Esophagus (tissue), 2 donors: ENCODE measurements around the gene CACNA1I. TPM values are rescaled to one million over a fixed set of nuclear protein-coding genes. Genes with fewer than 3 reads are reported as not detected.
A peak's percentile ranks its signal among the peaks of the same experiment; 100 is the strongest.

Source experiments
- H3K27ac ChIP-seq, 2 donors: one replicate each; pipeline ENCODE4 v1.5.1; 2013; ENCODE audit warnings: low read depth in 2 of 2, mild to moderate bottlenecking in 2 of 2, inconsistent platforms in 1 of 2, low read length in 1 of 2, moderate library complexity in 1 of 2
- H3K27me3 ChIP-seq, 2 donors: one replicate each; pipeline ENCODE4 v1.6.1; 2013; ENCODE audit warnings: low read length in 2 of 2, control low read depth in 1 of 2, mild to moderate bottlenecking in 1 of 2; ENCODE audit not compliant: insufficient read depth in 2 of 2, control insufficient read depth in 1 of 2
- H3K36me3 ChIP-seq, 2 donors: one replicate each; pipeline ENCODE4 v1.6.1; 2013; ENCODE audit warnings: low read length in 1 of 2; ENCODE audit not compliant: control insufficient read depth in 2 of 2, insufficient read depth in 2 of 2
- H3K4me1 ChIP-seq, 2 donors: one replicate each; pipeline ENCODE4 v1.6.1; 2013; ENCODE audit warnings: low read length in 1 of 2; ENCODE audit not compliant: control insufficient read depth in 2 of 2, insufficient read depth in 2 of 2
- H3K4me3 ChIP-seq, 2 donors: one replicate each; pipeline ENCODE4 v1.5.1; 2013; ENCODE audit warnings: low read length in 2 of 2, mild to moderate bottlenecking in 2 of 2, low read depth in 1 of 2, moderate library complexity in 1 of 2
- H3K9me3 ChIP-seq, 2 donors: one replicate each; pipeline ENCODE4 v1.6.1; 2013; ENCODE audit warnings: mild to moderate bottlenecking in 2 of 2, low read depth in 1 of 2, low read length in 1 of 2, moderate library complexity in 1 of 2; ENCODE audit not compliant: control insufficient read depth in 2 of 2, insufficient read depth in 1 of 2
- WGBS, 2 donors: extraction: QIAGEN DNeasy Blood & Tissue Kit; methylation state at CpG; one replicate each; pipeline ENCODE4 v1.1.7; 2013; 5-methylcytosine and 5-hydroxymethylcytosine counted together
- polyA plus RNA-seq, 2 donors: library from polyadenylated mRNA; stranded (reverse); fragments of 200-250 nt; gene quantifications; one replicate each; pipeline ENCODE4 v1.2.3, GENCODE V29; 2013
- donor health status: healthy with polysubstance abuse.
- donor health status: Bipolar disorder and iron deficiency.

CACNA1I gene
- polyA plus RNA-seq, 2 donors = 0.09 to 0.37 TPM

DNA sequence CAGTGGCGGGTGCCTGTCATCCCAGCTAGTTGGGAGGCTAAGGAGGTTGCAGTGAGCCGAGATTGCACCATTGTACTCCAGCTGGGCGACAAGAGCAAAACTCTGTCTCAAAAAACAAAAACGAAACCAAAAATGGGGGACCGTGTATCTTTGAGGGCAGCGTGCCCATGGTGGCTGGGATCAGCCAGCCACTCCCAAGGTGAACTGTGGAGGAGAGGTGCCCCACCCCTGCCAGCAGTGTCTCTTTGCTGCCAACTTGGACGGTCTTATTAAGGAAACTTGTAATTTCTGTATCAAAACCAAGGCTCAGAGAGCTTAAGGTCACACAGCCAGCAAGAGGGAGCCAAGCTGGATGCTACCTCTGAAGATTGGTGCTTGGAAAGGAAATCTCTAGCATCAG lies 147.7 kb downstream of the CACNA1I start:
- no peaks in the 10 kb centered on the region for H3K27me3 ChIP-seq
- no peaks in the 10 kb centered on the region for H3K9me3 ChIP-seq
- WGBS, 2 donors = 55 to 59% methylated on average over 7 of the region's 7 CpGs
- H3K36me3 ChIP-seq = no peaks in the 10 kb centered on the region
- peaks cover 0 to 13% of the 10 kb centered on the region in 2 donors for H3K4me1 ChIP-seq
- H3K4me3 ChIP-seq = peak overlapping the region in 1 of 2 donors; percentile 7
- peak overlapping the region in 1 of 2 donors; percentile 47 for H3K27ac ChIP-seq

DNA sequence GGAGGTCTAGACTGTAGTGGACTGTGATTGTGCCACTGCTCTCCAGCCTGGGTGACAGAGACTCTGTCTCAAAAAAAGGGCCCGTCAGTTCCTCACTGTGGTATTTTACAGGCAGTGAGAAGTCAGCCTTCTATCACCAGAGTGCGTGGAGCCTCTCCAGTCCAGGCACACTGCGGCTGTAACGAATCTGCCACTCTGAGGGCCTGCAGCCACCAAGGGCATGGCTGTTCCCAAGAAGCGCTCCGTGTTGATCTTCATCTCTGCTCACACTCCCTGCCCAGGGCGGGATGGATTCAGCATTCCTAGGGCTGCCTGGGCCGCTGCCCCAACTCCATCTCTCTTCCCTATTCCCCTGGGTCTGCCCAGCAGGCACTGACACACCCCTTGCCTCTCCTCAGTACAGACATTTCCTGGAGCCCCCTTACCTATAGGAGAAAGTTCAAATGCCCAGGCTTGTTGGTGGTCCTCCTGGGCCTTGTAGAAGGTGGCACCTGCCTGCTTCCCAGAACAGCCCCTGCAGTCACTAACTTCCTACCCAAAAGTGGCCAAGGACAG lies 148.4 kb downstream of the CACNA1I start:
- Histone ChIP-seq H3K36me3 (no peaks in the 10 kb centered on the region), H3K27me3 (no peaks in the 10 kb centered on the region), H3K27ac (no peak overlapping the region), H3K9me3 (no peaks in the 10 kb centered on the region), H3K4me1 (peaks cover 2 to 21% of the 10 kb centered on the region in 2 donors), H3K4me3 (no peak overlapping the region)
- WGBS, 2 donors = 85 to 91% methylated on average over 8 of the region's 8 CpGs

DNA sequence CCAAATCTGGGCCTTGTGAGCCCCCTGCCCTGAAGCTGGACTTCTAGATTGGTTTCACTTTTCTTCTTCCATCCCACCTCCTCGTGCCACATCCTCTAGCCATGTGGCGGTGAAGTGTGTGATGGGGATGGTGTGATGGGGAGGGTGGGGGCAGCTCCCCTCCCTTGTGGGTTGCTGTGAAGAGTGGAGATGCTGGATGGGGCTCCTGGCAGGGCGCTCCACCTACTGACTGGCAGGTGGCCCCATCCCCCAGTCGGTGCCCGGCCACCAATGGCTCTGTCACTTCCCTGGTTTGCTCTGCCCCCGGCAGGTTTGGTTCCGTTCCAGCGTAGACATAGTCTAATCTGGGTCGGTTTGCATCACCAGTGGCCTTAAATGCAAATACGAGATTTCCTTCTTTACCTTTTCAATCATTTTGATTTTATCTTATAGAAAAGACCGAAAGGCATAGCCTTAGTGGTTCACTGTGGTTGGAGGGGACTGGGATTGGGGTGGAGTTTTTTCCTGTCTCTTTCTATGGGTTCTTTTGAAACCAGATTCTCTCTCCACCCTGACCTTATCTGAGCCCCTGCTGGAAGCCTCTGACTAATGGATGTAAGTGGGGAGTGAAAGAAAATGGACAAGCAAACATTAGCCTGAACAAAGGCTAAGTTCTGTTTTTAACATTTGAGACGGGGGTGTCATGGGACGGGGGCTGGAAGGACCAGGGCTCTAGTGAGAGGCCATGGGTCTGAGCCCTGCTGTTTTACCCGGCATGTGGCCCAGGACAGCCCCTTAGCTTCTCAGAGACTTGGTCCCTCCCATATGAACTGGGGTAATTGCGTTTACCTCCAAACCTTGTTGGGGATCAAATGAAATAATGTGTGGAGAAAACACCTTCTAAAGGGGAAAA lies 149.3 kb downstream of the CACNA1I start:
- Histone ChIP-seq H3K36me3 (no peaks in the 10 kb centered on the region), H3K4me3 (no peak overlapping the region), H3K27ac (no peak overlapping the region), H3K4me1 (peaks cover 2 to 25% of the 10 kb centered on the region in 2 donors), H3K9me3 (no peaks in the 10 kb centered on the region), H3K27me3 (no peaks in the 10 kb centered on the region)
- WGBS, 2 donors = 75 to 84% methylated on average over 15 of the region's 15 CpGs

DNA sequence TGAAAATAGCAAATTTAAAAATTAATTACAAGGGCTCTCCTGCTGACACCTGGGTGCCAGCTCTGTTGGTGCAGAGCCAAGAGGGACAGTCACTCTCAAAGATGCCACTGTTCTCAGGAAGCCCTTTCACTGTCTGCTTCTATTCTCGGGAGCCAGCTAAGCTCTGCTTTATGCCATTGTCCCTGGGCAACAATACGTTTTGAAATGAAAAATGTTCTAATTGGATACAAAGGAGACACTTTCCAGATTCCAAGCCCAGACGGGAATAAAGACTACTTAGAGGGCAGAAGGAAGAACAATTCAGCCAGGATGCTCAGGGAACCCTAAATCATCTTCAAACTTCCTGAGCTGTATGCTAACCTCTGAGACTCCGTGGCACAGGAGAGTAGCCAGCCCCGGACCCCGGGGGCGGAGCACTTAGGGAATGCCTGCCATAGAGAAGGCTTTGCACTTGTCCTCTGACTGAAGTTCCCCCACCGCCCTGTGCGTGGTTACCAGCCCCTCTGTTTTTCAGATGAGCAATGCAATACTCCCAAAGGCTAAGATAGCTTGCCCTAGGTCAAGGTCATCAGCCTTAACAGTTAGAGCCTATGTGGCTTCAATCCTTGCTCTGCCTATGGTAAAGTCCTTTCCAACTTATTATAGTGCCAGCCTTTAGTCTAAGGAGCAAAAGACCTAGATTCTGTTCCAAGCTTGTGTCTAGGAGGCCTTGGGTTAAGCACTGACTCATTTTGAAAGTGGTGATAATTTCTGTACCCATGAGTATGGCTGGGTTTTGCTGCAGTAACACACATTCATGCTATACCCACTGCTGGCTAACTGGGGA lies 150.9 kb downstream of the CACNA1I start:
- Histone ChIP-seq H3K27ac (no peak overlapping the region), H3K4me3 (no peak overlapping the region), H3K9me3 (no peaks in the 10 kb centered on the region), H3K27me3 (no peaks in the 10 kb centered on the region), H3K4me1 (peaks cover 2 to 27% of the 10 kb centered on the region in 2 donors), H3K36me3 (no peaks in the 10 kb centered on the region)
- WGBS, 2 donors = 57 to 59% methylated on average over 9 of the region's 9 CpGs

DNA sequence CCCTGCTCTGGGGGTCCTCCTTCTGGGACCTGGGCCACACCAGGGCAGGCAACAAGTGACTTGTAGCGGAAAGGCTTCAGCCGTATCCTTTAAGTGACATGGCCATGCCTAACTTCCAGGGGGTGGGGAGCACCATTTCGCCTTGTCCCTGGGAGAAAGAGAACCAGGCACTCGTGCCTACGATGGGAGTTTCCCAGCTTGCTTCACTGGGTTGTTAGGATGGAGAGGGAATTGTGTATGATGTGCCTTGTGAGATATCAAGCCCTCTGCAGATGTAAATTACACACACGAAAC lies 151.4 kb downstream of the CACNA1I start:
- no peak overlapping the region for H3K27ac ChIP-seq
- 86 to 94% methylated on average over 6 of the region's 6 CpGs for WGBS, 2 donors
- peaks cover 2 to 27% of the 10 kb centered on the region in 2 donors for H3K4me1 ChIP-seq
- no peaks in the 10 kb centered on the region for H3K36me3 ChIP-seq
- no peaks in the 10 kb centered on the region for H3K9me3 ChIP-seq
- H3K4me3 ChIP-seq = no peak overlapping the region
- no peaks in the 10 kb centered on the region for H3K27me3 ChIP-seq

DNA sequence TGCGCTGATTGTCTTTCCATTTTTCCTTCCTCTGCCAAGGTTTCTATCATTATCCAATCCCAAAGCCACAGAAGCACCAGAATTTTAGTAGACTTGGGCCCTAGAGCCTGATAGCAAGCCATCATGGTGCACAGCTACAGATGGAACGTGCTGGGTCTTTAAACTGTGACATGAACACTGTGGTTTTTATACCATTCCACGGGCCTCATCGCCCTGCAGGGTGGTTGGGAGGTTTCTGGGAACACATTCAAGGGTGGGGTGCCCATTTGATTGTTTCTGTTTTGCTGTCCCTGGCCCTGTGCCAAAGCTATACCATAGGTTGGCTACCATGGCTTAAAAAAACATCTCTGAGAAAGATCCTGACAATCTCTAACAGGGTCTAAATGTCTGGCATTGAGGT lies 151.9 kb downstream of the CACNA1I start:
- Histone ChIP-seq H3K9me3 (no peaks in the 10 kb centered on the region), H3K27ac (no peak overlapping the region), H3K4me1 (peaks cover 2 to 27% of the 10 kb centered on the region in 2 donors), H3K27me3 (no peaks in the 10 kb centered on the region), H3K4me3 (no peak overlapping the region), H3K36me3 (no peaks in the 10 kb centered on the region)
- WGBS, 2 donors = 60 to 66% methylated on average over 4 of the region's 4 CpGs

DNA sequence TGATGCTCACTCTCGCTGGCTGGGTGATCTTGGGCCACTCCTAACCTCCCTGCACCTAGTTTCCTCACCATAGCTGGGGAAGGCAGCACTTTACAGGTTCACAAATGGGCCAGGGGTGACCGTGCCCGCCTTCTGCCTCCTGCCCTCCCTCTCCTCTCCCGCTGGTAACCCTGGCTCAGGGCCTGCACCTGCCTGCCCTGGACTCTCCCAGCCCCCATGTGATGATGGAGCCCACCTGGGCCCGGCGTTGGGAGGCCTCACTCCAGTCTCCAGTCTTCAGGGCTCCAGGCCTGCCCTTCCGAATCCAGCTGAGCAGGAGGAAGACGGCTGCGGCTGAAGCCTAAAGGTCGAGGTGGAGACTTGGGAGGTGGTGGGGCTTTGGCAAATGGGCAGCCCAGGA lies 152.9 kb downstream of the CACNA1I start:
- H3K27ac ChIP-seq = no peak overlapping the region
- 81 to 88% methylated on average over 10 of the region's 10 CpGs for WGBS, 2 donors

DNA sequence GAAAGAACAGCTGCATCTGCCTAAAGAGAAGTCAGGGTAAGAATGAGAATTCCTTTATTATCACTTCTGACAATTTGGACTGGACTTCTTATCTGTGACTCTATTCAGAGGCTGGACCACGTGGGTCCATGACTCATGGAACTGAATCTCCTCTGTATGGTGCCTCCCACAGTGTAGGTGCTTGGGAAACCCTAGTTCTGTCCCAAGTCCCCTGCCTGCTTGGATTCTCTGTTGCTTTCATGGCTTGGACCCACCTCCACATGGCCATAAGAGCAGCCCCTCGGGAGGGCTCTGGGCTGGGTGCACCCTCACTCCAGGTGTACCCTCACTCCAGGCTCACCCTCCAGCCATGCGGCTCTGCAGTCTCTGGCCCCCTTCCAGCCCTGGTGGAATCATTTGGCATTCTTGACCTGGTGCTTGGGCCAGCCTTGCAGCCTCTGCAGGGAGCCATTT lies 153.4 kb downstream of the CACNA1I start:
- Histone ChIP-seq H3K9me3 (no peaks in the 10 kb centered on the region), H3K27me3 (no peaks in the 10 kb centered on the region), H3K36me3 (no peaks in the 10 kb centered on the region), H3K4me1 (peaks cover 2 to 23% of the 10 kb centered on the region in 2 donors), H3K4me3 (no peak overlapping the region), H3K27ac (peak overlapping the region; percentile 72 to 79)
- 52 to 68% methylated on average over 3 of the region's 3 CpGs for WGBS, 2 donors

More for the DNA sequence above, 152.9 kb downstream of the CACNA1I start:
- no peak overlapping the region for H3K4me3 ChIP-seq
- H3K27me3 ChIP-seq = no peaks in the 10 kb centered on the region
- H3K4me1 ChIP-seq = peaks cover 2 to 24% of the 10 kb centered on the region in 2 donors
- H3K36me3 ChIP-seq = no peaks in the 10 kb centered on the region
- no peaks in the 10 kb centered on the region for H3K9me3 ChIP-seq

DNA sequence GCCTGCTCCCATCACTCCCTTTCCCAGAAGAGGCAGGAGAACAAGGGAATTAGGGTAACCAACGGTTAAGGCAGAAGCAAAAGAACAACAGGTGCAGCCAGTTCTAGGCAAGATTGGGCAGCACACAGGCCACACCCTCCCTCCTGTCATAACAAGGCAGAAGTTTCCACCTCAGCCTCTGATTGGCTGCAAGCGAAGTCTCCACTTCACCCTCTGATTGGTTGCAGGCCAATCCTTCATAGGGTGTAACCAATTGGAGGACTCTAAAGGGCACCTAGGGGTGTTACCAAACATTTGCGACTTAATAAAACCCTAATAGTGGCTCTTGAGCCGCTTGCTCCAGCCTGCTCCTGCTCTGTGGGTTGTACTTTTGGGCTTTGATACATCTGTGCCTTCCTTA lies 153.8 kb downstream of the CACNA1I start:
- H3K4me3 ChIP-seq = no peak overlapping the region
- H3K27ac ChIP-seq = peak overlapping the region; percentile 72 to 79
- 70 to 75% methylated on average over 4 of the region's 4 CpGs for WGBS, 2 donors
- H3K36me3 ChIP-seq = no peaks in the 10 kb centered on the region
- H3K27me3 ChIP-seq = no peaks in the 10 kb centered on the region
- H3K9me3 ChIP-seq = no peaks in the 10 kb centered on the region
- H3K4me1 ChIP-seq = peaks cover 2 to 19% of the 10 kb centered on the region in 2 donors
